ENCODE measurements around the gene OR5D18.

GRCh38 chr11:55852141-55852540 lies 32.7 kb downstream of the OR5D18 start:
- TF ChIP-seq POLR2A (IDR thresholded peaks at IDR 0.05; ENCODE audit: extremely low read depth, insufficient read length) = no peak
- no peak for TF ChIP-seq CTCF (IDR thresholded peaks at IDR 0.05; ENCODE audit: low read depth, low read length)
- TF ChIP-seq MYC (IDR thresholded peaks at IDR 0.05; ENCODE audit: low read depth, low read length) = no peak
- TF ChIP-seq MAX (IDR thresholded peaks at IDR 0.05; ENCODE audit: low read depth, low read length) = no peak

Measured in NB4 (cell line).